HG03575 (cell line): ENCODE results near the gene LYSMD2.

Experiments
- ATAC-seq: cut with Tn5 transposase; IDR thresholded peaks from one replicate; pipeline ENCODE4 v1.9.1; 2021; ENCODE audit not compliant: unreplicated experiment, insufficient number of reproducible peaks, low FRiP score; ENCODE audit errors: extremely low read depth

Gene LYSMD2

GRCh38 chr15:51681303-51681963 is 56.0 kb downstream of the LYSMD2 start, which contains the start of gene SCG3:
SCG3 (plus strand) TSS chr15:51681503; CDS start chr15:51681756, 253 bp downstream.
- no peak for ATAC-seq

- ATAC-seq = no peak
These were observed 57.1 kb downstream of the LYSMD2 start for GRCh38 chr15:51680321-51680720.

DNA sequence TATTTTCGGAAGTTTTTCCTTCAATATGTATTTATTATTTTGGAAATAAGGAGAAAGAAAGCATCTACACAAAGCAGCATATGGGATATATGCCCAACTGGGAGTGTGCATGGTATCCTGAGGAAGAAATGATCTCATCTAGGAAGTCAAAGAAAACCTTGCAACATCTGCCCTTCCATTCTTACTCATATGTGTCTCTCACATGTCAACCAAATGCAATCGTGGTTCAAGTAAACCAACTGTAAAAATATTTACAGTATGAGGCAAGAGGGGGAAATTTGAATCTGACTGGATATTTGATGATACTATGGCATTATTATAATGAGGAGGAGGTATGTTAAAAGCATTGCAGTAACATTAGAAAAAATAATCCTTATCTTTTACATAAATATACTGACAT is 59.4 kb downstream of the LYSMD2 start:
- ATAC-seq = no peak

- ATAC-seq = no peak
These were observed 60.0 kb downstream of the LYSMD2 start for GRCh38 chr15:51677452-51677851.

GRCh38 chr15:51677021-51677420 is 60.4 kb downstream of the LYSMD2 start:
- no peak for ATAC-seq

GRCh38 chr15:51675234-51675633 is 62.2 kb downstream of the LYSMD2 start:
- no peak for ATAC-seq
